CD4-positive, alpha-beta memory T cell (primary cell): ENCODE measurements around the gene PPP1R14C. TPM values are rescaled to one million over a fixed set of nuclear protein-coding genes. Genes with fewer than 3 reads are reported as not detected.

ENCODE experiments used
- CTCF ChIA-PET: fragments of 350-600 bp; sonication (Branson Sonifier 250); formaldehyde crosslinking; loops from one replicate; lab custom pipeline; 2021; ENCODE audit warnings: inconsistent platforms; ENCODE audit not compliant: partially characterized antibody; lab: Charles Lee
- POLR2A ChIA-PET: fragments of 350-600 bp; sonication (Branson Sonifier 250); formaldehyde crosslinking; loops from one replicate; lab custom pipeline; 2021; ENCODE audit not compliant: partially characterized antibody; lab: Charles Lee
- DNase-seq, 5 donors: peaks; one replicate each; pipeline versions ENCODE4 v3.0.0 to v3.0.0-alpha.2; 2020 to 2022; ENCODE audit warnings: mixed read lengths in 1 of 5
- H3K27ac ChIP-seq: one replicate; pipeline ENCODE4 v1.7.0; 2013; ENCODE audit warnings: low read depth, low read length
- H3K27me3 ChIP-seq: 2 replicates; pipeline ENCODE4 v1.7.0; 2013; ENCODE audit warnings: mild to moderate bottlenecking, low read length, moderate library complexity; ENCODE audit not compliant: insufficient read depth
- H3K36me3 ChIP-seq: 2 replicates; pipeline ENCODE4 v1.7.0; 2013; ENCODE audit warnings: mild to moderate bottlenecking, low read length, moderate library complexity; ENCODE audit not compliant: insufficient read depth
- H3K4me1 ChIP-seq: 2 replicates; pipeline ENCODE4 v1.7.0; 2013; ENCODE audit warnings: mild to moderate bottlenecking, low read length, moderate library complexity; ENCODE audit not compliant: insufficient read depth
- H3K4me3 ChIP-seq, 2 donors: one replicate each; pipeline ENCODE4 v1.7.0; 2013; ENCODE audit warnings: low read length in 2 of 2, mild to moderate bottlenecking in 1 of 2
- H3K9me3 ChIP-seq, 2 donors: one replicate each; pipeline ENCODE4 v1.7.0; 2013; ENCODE audit warnings: low read length in 2 of 2, control low read depth in 1 of 2; ENCODE audit not compliant: control insufficient read depth in 1 of 2
- H3K27ac Mint-ChIP-seq, 7 donors: one replicate each; pipeline ENCODE4 v1.8.0; 2020 to 2021; ENCODE audit warnings: mixed read lengths in 7 of 7, mild to moderate bottlenecking in 6 of 7, inconsistent platforms in 3 of 7, moderate library complexity in 3 of 7
- H3K27me3 Mint-ChIP-seq, 2 donors: one replicate each; pipeline ENCODE4 v1.8.0; 2020 to 2021; ENCODE audit warnings: mixed read lengths in 2 of 2
- H3K36me3 Mint-ChIP-seq, 2 donors: one replicate each; pipeline ENCODE4 v1.8.0; 2020 to 2021; ENCODE audit warnings: mixed read lengths in 2 of 2, inconsistent platforms in 1 of 2, mild to moderate bottlenecking in 1 of 2
- H3K4me1 Mint-ChIP-seq, 4 donors: one replicate each; pipeline ENCODE4 v1.8.0; 2020 to 2021; ENCODE audit warnings: mixed read lengths in 4 of 4, mild to moderate bottlenecking in 1 of 4
- H3K4me3 Mint-ChIP-seq, 8 donors: one replicate each; pipeline ENCODE4 v1.8.0; 2020 to 2021; ENCODE audit warnings: mixed read lengths in 8 of 8, mild to moderate bottlenecking in 7 of 8, moderate library complexity in 6 of 8, inconsistent platforms in 3 of 8
- H3K9me3 Mint-ChIP-seq, 8 donors: one replicate each; pipeline ENCODE4 v1.8.0; 2020 to 2021; ENCODE audit warnings: mixed read lengths in 8 of 8, mild to moderate bottlenecking in 5 of 8, inconsistent platforms in 3 of 8, moderate library complexity in 1 of 8
- intact Hi-C: fragments of 100-400 bp; cut with micrococcal nuclease; formaldehyde crosslinking; loops from one replicate; pipeline ENCODE4 v1.15.1; 2023
- polyA plus RNA-seq, 2 donors: library from polyadenylated mRNA; unstranded; fragments of 300-500 nt; fragmentation: Illumina TruSeq; gene quantifications; one replicate each; pipeline ENCODE4 v1.2.3, GENCODE V29; 2021
- total RNA-seq, 2 experiments: library from RNA; stranded (reverse); gene quantifications; one replicate each; pipeline ENCODE4 v1.2.3, GENCODE V29; 2021

PPP1R14C gene
- total and polyA plus RNA-seq, 4 experiments from 2014 or later, result not detected

DNA sequence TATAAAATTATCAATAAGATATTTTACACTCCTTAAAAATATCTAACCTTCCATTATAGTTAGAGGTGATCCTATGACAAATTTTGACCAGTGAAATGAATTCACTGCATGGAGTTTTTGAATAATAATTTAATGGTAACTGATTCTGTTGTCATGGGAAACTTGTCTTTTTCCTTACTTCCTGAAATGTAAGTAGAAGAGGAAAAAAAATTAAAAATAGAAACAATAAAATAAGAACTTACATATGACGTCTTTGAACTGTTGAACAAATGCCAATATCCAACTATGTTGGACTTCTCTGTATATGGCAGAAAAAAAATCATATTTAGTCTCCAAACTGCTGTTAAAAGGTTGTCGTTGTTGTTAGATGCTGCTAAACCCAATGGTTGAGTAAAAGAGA lies 26.3 kb downstream of the PPP1R14C start:
- no peaks in the 10 kb centered on the region for H3K4me1 ChIP-seq
- H3K36me3 Mint-ChIP-seq, result no peaks in the 10 kb centered on the region
- no peak overlapping the region for H3K27ac ChIP-seq
- H3K4me1 Mint-ChIP-seq, result peaks cover 0 to 5% (median 5%) of the 10 kb centered on the region in 4 donors
- H3K27ac Mint-ChIP-seq, result no peak overlapping the region
- intact Hi-C loops, result no loop called here
- H3K36me3 ChIP-seq, result no peaks in the 10 kb centered on the region
- no peak overlapping the region for H3K4me3 ChIP-seq
- H3K4me3 Mint-ChIP-seq, result no peak overlapping the region
- H3K9me3 ChIP-seq, result no peaks in the 10 kb centered on the region
- DNase-seq, result no peak
- peaks cover 9 to 11% of the 10 kb centered on the region in 2 donors for H3K27me3 Mint-ChIP-seq
- POLR2A ChIA-PET, result no interaction called here
- CTCF ChIA-PET, result no interaction called here
- peaks cover 0 to 2% (median 0%) of the 10 kb centered on the region in 8 donors for H3K9me3 Mint-ChIP-seq
- no peaks in the 10 kb centered on the region for H3K27me3 ChIP-seq

DNA sequence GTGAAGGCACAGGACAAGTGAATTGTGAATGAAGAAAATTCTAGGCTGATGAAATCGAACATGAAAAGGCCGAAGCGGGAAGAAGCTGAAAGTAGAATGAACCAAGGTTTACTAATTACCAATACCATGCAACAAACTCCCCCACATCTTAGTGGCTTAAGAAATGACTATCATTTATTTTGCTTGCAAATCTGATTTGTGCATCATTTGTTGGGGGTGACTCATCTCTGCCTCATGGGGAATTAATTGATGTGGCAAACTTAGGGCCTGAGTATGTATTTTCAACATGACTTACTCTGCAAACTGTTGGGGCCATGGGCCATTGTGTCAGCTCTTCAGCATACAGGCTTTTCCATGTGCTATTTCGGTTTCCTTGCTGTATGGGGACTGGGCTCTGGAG lies 26.8 kb downstream of the PPP1R14C start:
- no peaks in the 10 kb centered on the region for H3K36me3 Mint-ChIP-seq
- Histone ChIP-seq H3K27ac (no peak overlapping the region), H3K9me3 (no peaks in the 10 kb centered on the region), H3K4me3 (no peak overlapping the region), H3K4me1 (no peaks in the 10 kb centered on the region), H3K27me3 (no peaks in the 10 kb centered on the region), H3K36me3 (no peaks in the 10 kb centered on the region)
- peaks cover 0 to 2% (median 0%) of the 10 kb centered on the region in 8 donors for H3K9me3 Mint-ChIP-seq
- intact Hi-C loops, result no loop called here
- no peak overlapping the region for H3K27ac Mint-ChIP-seq
- POLR2A ChIA-PET, result no interaction called here
- CTCF ChIA-PET, result no interaction called here
- H3K4me3 Mint-ChIP-seq, result no peak overlapping the region
- peaks cover 0 to 5% (median 5%) of the 10 kb centered on the region in 4 donors for H3K4me1 Mint-ChIP-seq
- DNase-seq, result no peak
- peaks cover 9 to 11% of the 10 kb centered on the region in 2 donors for H3K27me3 Mint-ChIP-seq

DNA sequence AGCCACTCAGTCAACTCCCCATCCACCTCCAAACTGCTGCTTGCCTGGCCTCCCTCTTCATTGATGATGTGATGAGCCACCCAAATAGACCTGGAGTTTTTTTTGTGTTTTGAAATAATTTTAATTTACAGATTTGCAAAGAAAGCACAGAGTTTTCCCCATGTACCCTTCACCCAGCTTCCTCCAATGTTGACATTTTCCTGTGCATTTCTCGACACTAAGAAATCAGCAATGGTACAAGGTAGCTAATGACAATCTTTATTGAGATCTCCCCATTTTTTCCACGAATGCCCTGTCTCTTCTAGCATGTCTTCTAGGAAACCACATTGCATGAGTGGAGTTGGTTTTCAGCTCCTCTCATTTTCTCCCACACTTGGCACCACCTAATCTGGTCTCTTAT lies 30.1 kb downstream of the PPP1R14C start:
- H3K9me3 Mint-ChIP-seq, result peaks cover 0 to 2% (median 0%) of the 10 kb centered on the region in 8 donors
- H3K4me1 ChIP-seq, result no peaks in the 10 kb centered on the region
- no peak overlapping the region for H3K4me3 Mint-ChIP-seq
- H3K27me3 ChIP-seq, result no peaks in the 10 kb centered on the region
- POLR2A ChIA-PET, result no interaction called here
- intact Hi-C loops, result no loop called here
- no peaks in the 10 kb centered on the region for H3K36me3 Mint-ChIP-seq
- H3K4me1 Mint-ChIP-seq, result peaks cover 0 to 5% (median 5%) of the 10 kb centered on the region in 4 donors
- CTCF ChIA-PET, result no interaction called here
- no peak overlapping the region for H3K4me3 ChIP-seq
- no peaks in the 10 kb centered on the region for H3K36me3 ChIP-seq
- H3K27ac ChIP-seq, result no peak overlapping the region
- no peaks in the 10 kb centered on the region for H3K9me3 ChIP-seq
- peaks cover 6 to 9% of the 10 kb centered on the region in 2 donors for H3K27me3 Mint-ChIP-seq
- no peak for DNase-seq
- H3K27ac Mint-ChIP-seq, result no peak overlapping the region

DNA sequence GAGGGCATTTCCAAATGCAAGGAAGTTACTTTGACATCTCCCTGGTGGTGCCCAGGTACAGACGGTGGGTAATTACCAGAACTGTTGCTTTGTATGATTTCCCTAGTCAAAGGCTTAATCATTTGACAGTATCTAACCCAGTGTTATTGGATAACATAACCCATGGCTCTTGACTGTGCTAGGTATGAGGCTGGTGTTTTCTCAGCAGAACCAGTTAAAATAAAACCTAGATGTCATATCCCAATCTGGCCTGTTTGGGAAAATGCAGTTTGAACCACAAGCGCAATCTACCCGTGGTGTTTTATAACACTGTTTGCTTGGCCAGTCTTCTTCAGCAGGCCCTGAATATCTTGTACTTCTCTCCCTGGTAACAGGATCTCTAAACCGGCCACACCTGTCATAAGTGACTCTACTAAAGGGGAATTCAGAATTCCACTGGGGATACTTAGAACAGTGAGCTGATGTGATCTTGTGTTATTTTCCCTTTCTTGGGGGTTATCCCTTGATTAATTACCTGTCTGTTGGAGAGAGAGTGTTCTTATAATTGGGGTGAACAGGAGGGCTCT lies 32.8 kb downstream of the PPP1R14C start:
- H3K27me3 Mint-ChIP-seq, result peaks cover 0 to 4% of the 10 kb centered on the region in 2 donors

DNA sequence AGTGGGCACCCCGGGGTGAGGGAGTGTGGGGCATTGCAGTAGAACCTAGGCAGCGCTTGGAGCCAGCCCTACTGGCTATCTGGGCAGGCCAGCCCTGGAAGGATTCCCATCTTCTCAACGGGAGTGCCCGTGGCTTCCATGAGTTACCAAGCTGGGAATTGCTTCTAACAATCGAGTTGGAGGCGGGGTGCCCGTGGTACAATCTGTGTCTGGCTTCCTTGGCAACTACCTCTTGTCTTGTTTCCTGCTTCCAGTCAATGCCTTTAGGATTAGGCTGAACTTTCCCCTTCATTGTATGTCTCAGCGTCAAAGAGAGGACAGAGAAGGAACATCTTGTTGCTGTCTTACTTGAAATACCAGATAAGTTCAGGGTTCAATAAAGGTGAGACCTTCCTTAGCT lies 33.3 kb downstream of the PPP1R14C start:
- no peaks in the 10 kb centered on the region for H3K4me1 ChIP-seq
- no peaks in the 10 kb centered on the region for H3K9me3 Mint-ChIP-seq
- H3K36me3 ChIP-seq, result no peaks in the 10 kb centered on the region
- ChIA-PET POLR2A (no interaction called here), CTCF (no interaction called here)
- no peaks in the 10 kb centered on the region for H3K9me3 ChIP-seq
- H3K27me3 Mint-ChIP-seq, result peaks cover 0 to 5% of the 10 kb centered on the region in 2 donors
- H3K27ac Mint-ChIP-seq, result no peak overlapping the region
- no peak overlapping the region for H3K27ac ChIP-seq
- H3K36me3 Mint-ChIP-seq, result no peaks in the 10 kb centered on the region
- H3K4me1 Mint-ChIP-seq, result no peaks in the 10 kb centered on the region
- no peak overlapping the region for H3K4me3 Mint-ChIP-seq
- intact Hi-C loops, result no loop called here
- no peak overlapping the region for H3K4me3 ChIP-seq
- H3K27me3 ChIP-seq, result no peaks in the 10 kb centered on the region
- DNase-seq, result no peak

More for the DNA sequence above, 32.8 kb downstream of the PPP1R14C start:
- DNase-seq, result no peak
- POLR2A ChIA-PET, result no interaction called here
- no peak overlapping the region for H3K4me3 Mint-ChIP-seq
- Histone ChIP-seq H3K4me3 (no peak overlapping the region), H3K4me1 (no peaks in the 10 kb centered on the region), H3K36me3 (no peaks in the 10 kb centered on the region), H3K27me3 (no peaks in the 10 kb centered on the region), H3K9me3 (no peaks in the 10 kb centered on the region), H3K27ac (no peak overlapping the region)
- intact Hi-C loops, result no loop called here
- H3K27ac Mint-ChIP-seq, result no peak overlapping the region
- H3K9me3 Mint-ChIP-seq, result no peaks in the 10 kb centered on the region
- no peaks in the 10 kb centered on the region for H3K4me1 Mint-ChIP-seq
- no peaks in the 10 kb centered on the region for H3K36me3 Mint-ChIP-seq
- CTCF ChIA-PET, result no interaction called here

DNA sequence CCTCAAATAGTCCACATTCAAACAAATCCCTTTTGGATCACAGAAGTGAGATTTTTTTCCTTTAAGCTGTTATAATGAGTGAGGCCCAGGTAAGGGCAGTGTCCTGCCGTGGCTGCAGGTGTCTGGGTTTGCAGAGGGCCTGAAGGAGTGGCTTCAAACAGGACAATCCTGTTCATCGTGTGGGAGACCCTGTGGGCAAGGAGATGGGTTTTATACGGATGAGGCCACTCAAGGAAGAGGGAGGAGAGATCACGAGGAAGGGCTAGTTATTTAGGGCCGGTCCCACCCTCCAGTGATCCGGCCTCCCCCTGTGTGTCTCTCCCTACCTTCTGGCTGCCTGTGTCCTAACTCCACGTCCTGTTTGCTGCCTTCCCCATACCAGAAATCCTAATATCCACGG lies 33.8 kb downstream of the PPP1R14C start:
- Histone ChIP-seq H3K4me3 (no peak overlapping the region), H3K4me1 (no peaks in the 10 kb centered on the region), H3K27me3 (no peaks in the 10 kb centered on the region), H3K36me3 (no peaks in the 10 kb centered on the region), H3K9me3 (no peaks in the 10 kb centered on the region), H3K27ac (no peak overlapping the region)
- DNase-seq, result no peak
- CTCF ChIA-PET, result no interaction called here
- intact Hi-C loops, result no loop called here
- Mint-ChIP-seq H3K27ac (no peak overlapping the region), H3K4me1 (no peaks in the 10 kb centered on the region), H3K9me3 (no peaks in the 10 kb centered on the region), H3K27me3 (peaks cover 1 to 5% of the 10 kb centered on the region in 2 donors), H3K4me3 (no peak overlapping the region), H3K36me3 (no peaks in the 10 kb centered on the region)
- POLR2A ChIA-PET, result no interaction called here

DNA sequence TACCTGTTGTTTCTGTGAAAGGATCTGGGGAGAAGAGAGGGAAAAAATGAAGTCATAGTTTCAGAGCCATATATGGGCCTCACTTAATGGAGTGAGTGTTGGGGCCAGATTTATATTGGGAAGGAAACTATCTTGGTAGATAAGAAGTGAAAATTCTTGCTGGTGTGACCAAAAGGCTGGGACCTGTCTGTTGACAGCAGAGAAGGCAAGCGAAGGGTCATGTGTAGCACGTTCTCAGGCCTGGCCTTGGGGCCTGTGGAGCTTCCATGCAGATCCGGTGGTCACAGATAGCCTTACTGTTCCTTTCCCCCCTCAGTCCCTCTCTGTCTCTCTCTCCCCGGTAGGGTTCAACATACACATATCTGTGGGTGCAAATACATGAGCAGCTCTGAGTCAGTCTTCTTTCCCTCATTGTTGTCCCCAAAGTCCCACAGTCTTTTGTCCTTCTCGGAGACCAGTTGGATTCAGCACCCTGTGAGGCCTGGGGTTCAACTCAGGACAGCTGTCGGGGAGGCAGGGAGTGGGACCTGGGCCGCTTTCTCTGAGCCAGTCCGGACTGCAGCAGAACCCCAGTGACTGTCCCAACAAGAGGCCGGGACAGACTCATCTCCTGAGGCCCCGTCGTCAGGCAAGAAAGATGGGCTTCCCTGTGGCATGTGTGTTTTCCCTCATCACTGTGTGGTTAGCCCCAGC lies 34.6 kb downstream of the PPP1R14C start:
- Mint-ChIP-seq H3K4me1 (no peaks in the 10 kb centered on the region), H3K4me3 (no peak overlapping the region), H3K27me3 (peaks cover 1 to 5% of the 10 kb centered on the region in 2 donors), H3K27ac (no peak overlapping the region), H3K36me3 (no peaks in the 10 kb centered on the region), H3K9me3 (no peaks in the 10 kb centered on the region)
- no peak overlapping the region for H3K27ac ChIP-seq
- POLR2A ChIA-PET, result no interaction called here
- intact Hi-C loops, result no loop called here
- H3K4me1 ChIP-seq, result no peaks in the 10 kb centered on the region
- CTCF ChIA-PET, result no interaction called here
- no peaks in the 10 kb centered on the region for H3K27me3 ChIP-seq
- no peak overlapping the region for H3K4me3 ChIP-seq
- H3K36me3 ChIP-seq, result no peaks in the 10 kb centered on the region
- H3K9me3 ChIP-seq, result no peaks in the 10 kb centered on the region
- DNase-seq, result no peak
